Fibroblast of pulmonary artery (primary cell): Measurements from ENCODE around the gene BCR.

Experiments
- DNase-seq: peaks from one replicate; pipeline ENCODE4 v3.0.0-alpha.2; 2010; ENCODE audit warnings: low read depth
- H3K4me3 ChIP-seq: replicated peaks from 2 replicates; pipeline ENCODE4 v1.5.1; 2011; ENCODE audit warnings: low read depth, mild to moderate bottlenecking, control low read depth, low read length, moderate library complexity
- CTCF ChIP-seq: IDR thresholded peaks from 2 replicates; pipeline ENCODE4 v1.5.1; 2011; ENCODE audit warnings: mild to moderate bottlenecking, control low read depth, low read length, inconsistent platforms; ENCODE audit errors: missing control alignments

BCR gene

GRCh38 chr22:23222033-23222792, 41.9 kb downstream of the BCR start:
- H3K4me3 ChIP-seq: no peak overlapping the region
- no peak for DNase-seq
- no peak for TF ChIP-seq CTCF

GRCh38 chr22:23222793-23223568, 42.7 kb downstream of the BCR start:
- TF ChIP-seq CTCF: no peak
- no peak overlapping the region for H3K4me3 ChIP-seq

GRCh38 chr22:23223569-23224317, 43.4 kb downstream of the BCR start:
- H3K4me3 ChIP-seq: no peak overlapping the region
- TF ChIP-seq CTCF: no peak
- DNase-seq: no peak

More at GRCh38 chr22:23222793-23223568, 42.7 kb downstream of the BCR start:
- no peak for DNase-seq

GRCh38 chr22:23224846-23225245, 44.5 kb downstream of the BCR start:
- no peak for TF ChIP-seq CTCF
- no peak for DNase-seq
- H3K4me3 ChIP-seq: no peak overlapping the region

GRCh38 chr22:23225337-23225723, 45.0 kb downstream of the BCR start:
- H3K4me3 ChIP-seq: no peak overlapping the region
- no peak for DNase-seq
- no peak for TF ChIP-seq CTCF

GRCh38 chr22:23225724-23226496, 45.6 kb downstream of the BCR start:
- no peak overlapping the region for H3K4me3 ChIP-seq
- peak; percentile 73 for DNase-seq
- TF ChIP-seq CTCF: no peak
